Loucy (cell line): ENCODE results near the gene SMG6.

Experiments used
- H2AFZ ChIP-seq: fragments of 200-600 bp; sonication (generic); 2 replicates; pipeline ENCODE4 v1.6.0; 2016; ENCODE audit warnings: antibody characterized with exemption, mild to moderate bottlenecking, low read length, moderate library complexity
- H3F3A ChIP-seq: fragments of 200-600 bp; 2 replicates; pipeline ENCODE4 v1.6.0; 2016; ENCODE audit warnings: antibody characterized with exemption, low read depth, mild to moderate bottlenecking
- H3K27me3 ChIP-seq: fragments of 200-600 bp; sonication (generic); 2 replicates; pipeline ENCODE4 v1.6.1; 2014; ENCODE audit warnings: low read length, mild to moderate bottlenecking; ENCODE audit not compliant: insufficient read depth, poor library complexity, severe bottlenecking
- H3K36me3 ChIP-seq: fragments of 200-600 bp; sonication (generic); 2 replicates; pipeline ENCODE4 v1.6.1; 2016; ENCODE audit warnings: low read length; ENCODE audit not compliant: insufficient read depth
- H3K4me1 ChIP-seq: fragments of 200-600 bp; sonication (generic); 2 replicates; pipeline ENCODE4 v1.5.1; 2014; ENCODE audit warnings: low read length, mild to moderate bottlenecking; ENCODE audit not compliant: insufficient read depth, poor library complexity, severe bottlenecking
- H3K4me2 ChIP-seq: fragments of 200-600 bp; sonication (generic); 2 replicates; pipeline ENCODE4 v1.6.0; 2014; ENCODE audit warnings: antibody characterized with exemption, low read length, low read depth, mild to moderate bottlenecking; ENCODE audit not compliant: poor library complexity, severe bottlenecking
- H3K4me3 ChIP-seq: fragments of 200-600 bp; sonication (generic); 2 replicates; pipeline ENCODE4 v1.5.1; 2014; ENCODE audit warnings: low read length, mild to moderate bottlenecking, mixed read lengths; ENCODE audit not compliant: poor library complexity, severe bottlenecking
- H3K79me2 ChIP-seq: fragments of 200-600 bp; sonication (generic); 2 replicates; pipeline ENCODE4 v1.6.1; 2014; ENCODE audit warnings: low read length; ENCODE audit not compliant: insufficient read depth
- H3K9ac ChIP-seq: fragments of 200-600 bp; sonication (generic); 2 replicates; pipeline ENCODE4 v1.6.0; 2014; ENCODE audit warnings: mild to moderate bottlenecking, low read depth, low read length, moderate library complexity; ENCODE audit not compliant: poor library complexity, severe bottlenecking
- H3K9me2 ChIP-seq: fragments of 200-600 bp; sonication (generic); replicated peaks from 2 replicates; pipeline ENCODE4 v1.6.1; 2016; ENCODE audit warnings: low read depth, low read length, mixed read lengths
- H3K9me3 ChIP-seq: fragments of 200-600 bp; sonication (generic); 2 replicates; pipeline ENCODE4 v1.6.1; 2014; ENCODE audit warnings: mild to moderate bottlenecking, antibody characterized with exemption, low read length, low read depth; ENCODE audit not compliant: insufficient read depth
- H4K20me1 ChIP-seq: fragments of 200-600 bp; sonication (generic); 2 replicates; pipeline ENCODE4 v1.6.0; 2014; ENCODE audit warnings: antibody characterized with exemption, low read length, mild to moderate bottlenecking; ENCODE audit not compliant: insufficient read depth, poor library complexity, severe bottlenecking
- EZH2phosphoT487 ChIP-seq: fragments of 200-600 bp; IDR thresholded peaks from 2 replicates; pipeline ENCODE4 v1.6.1; 2018; ENCODE audit warnings: antibody characterized with exemption, mild to moderate bottlenecking, moderate library complexity, borderline replicate concordance
- TF ChIP-seq, protein P1 (sequence below): fragments of 200-600 bp; sonication (generic); conservative IDR thresholded peaks from 2 replicates; pipeline ENCODE4 v1.5.1; 2014; ENCODE audit warnings: mild to moderate bottlenecking, antibody characterized with exemption, low read length

Gene SMG6

DNA sequence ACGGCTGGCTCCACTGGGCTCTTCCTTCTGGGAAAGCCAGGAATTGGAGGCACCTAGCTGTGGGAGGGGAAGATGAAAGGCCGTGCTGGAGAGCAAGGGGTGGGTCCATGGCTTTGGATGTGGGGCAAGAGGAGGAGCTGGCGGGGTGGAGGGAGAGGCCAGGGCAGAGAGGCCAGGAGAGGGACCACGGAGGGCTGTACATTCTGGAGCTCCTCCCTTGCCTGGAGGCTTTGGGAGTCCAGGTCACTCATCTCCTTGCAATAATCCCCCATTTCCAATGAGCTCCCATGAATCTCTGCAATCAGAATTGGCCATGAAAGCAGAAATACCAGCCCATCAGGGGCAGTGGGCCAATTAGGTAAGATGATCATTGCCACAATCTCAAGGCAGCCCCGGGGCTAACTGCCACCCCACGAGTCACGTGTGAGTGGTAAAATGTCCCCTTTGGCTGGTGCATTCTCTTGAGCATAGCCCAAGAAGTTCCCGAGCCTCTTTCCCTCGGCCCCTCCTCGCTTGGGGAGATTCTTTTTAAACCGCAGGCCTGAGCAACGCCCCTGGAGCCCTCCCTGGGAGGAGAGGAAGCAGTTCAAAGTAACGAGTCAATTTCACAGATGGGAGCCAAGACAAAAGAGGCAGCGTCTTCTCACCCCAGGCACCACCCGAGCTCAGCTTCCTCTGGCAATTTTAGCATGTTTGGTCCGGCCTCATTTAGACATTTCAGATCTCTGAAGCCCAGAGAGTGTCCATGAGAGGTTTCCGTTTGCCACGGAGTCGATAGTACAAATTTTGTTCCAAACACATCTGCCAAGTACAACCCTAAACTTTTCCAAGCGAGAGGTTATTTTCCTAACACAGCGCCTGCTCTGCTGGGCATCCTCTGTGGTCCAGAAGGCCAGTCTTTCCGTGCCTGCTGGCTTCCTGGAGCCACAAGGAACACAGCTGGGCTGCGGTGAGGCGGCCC lies 291.9 kb downstream of the SMG6 start:
- H3K9me3 ChIP-seq, result no peaks in the 10 kb centered on the region
- peak overlapping the region; percentile 34 for H3K9ac ChIP-seq
- no peaks in the 10 kb centered on the region for H3K36me3 ChIP-seq
- no peaks in the 10 kb centered on the region for H3K79me2 ChIP-seq
- no peaks in the 10 kb centered on the region for H3F3A ChIP-seq
- peak overlapping the region; percentile 47 for H3K4me2 ChIP-seq
- H4K20me1 ChIP-seq, result no peaks in the 10 kb centered on the region
- no peak for TF ChIP-seq EZH2phosphoT487
- TF ChIP-seq, protein P1, sequence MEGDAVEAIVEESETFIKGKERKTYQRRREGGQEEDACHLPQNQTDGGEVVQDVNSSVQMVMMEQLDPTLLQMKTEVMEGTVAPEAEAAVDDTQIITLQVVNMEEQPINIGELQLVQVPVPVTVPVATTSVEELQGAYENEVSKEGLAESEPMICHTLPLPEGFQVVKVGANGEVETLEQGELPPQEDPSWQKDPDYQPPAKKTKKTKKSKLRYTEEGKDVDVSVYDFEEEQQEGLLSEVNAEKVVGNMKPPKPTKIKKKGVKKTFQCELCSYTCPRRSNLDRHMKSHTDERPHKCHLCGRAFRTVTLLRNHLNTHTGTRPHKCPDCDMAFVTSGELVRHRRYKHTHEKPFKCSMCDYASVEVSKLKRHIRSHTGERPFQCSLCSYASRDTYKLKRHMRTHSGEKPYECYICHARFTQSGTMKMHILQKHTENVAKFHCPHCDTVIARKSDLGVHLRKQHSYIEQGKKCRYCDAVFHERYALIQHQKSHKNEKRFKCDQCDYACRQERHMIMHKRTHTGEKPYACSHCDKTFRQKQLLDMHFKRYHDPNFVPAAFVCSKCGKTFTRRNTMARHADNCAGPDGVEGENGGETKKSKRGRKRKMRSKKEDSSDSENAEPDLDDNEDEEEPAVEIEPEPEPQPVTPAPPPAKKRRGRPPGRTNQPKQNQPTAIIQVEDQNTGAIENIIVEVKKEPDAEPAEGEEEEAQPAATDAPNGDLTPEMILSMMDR, result no peak
- H3K9me2 ChIP-seq, result no peaks in the 10 kb centered on the region
- peaks cover 10% of the 10 kb centered on the region for H3K4me1 ChIP-seq
- H3K4me3 ChIP-seq, result peak overlapping the region; percentile 3
- H2AFZ ChIP-seq, result peak overlapping the region; percentile 66
- no peaks in the 10 kb centered on the region for H3K27me3 ChIP-seq
